ENCODE results near the gene PDE6H.

PDE6H gene

GRCh38 chr12:14942196-14942931, 30.5 kb upstream of the PDE6H start:
- no peak for TF ChIP-seq ZNF274 (IDR thresholded peaks at IDR 0.05; ENCODE audit: low read depth, low read length)

GRCh38 chr12:14946162-14946561, 26.7 kb upstream of the PDE6H start:
- H3K4me3 ChIP-seq (ENCODE audit: low read length), result no peak overlapping the region

More at GRCh38 chr12:14942196-14942931, 30.5 kb upstream of the PDE6H start:
- no peak overlapping the region for H3K4me3 ChIP-seq (ENCODE audit: low read length)

DNA sequence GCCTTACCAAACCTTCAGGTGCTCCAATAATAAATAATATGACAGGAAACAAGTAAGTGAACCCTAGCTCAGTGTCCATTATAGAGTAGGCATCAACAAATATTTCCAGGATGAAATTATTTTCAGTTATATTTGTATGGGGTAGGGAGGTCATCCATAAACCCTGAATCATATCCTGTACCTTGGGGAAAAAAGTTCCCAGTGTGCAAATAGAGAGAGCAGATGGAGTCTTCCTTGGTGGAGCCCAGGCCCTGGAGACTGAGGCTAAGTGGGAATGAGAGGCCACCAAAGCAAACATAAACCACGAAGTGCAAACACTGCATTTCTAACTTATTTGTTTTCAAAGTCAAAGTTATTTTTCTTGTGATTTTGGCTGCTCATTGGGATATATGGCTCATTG, 26.0 kb upstream of the PDE6H start:
- TF ChIP-seq ZNF274 (IDR thresholded peaks at IDR 0.05; ENCODE audit: low read depth, low read length), result no peak
- no peak overlapping the region for H3K4me3 ChIP-seq (ENCODE audit: low read length)

More at GRCh38 chr12:14946162-14946561, 26.7 kb upstream of the PDE6H start:
- no peak for TF ChIP-seq ZNF274 (IDR thresholded peaks at IDR 0.05; ENCODE audit: low read depth, low read length)

DNA sequence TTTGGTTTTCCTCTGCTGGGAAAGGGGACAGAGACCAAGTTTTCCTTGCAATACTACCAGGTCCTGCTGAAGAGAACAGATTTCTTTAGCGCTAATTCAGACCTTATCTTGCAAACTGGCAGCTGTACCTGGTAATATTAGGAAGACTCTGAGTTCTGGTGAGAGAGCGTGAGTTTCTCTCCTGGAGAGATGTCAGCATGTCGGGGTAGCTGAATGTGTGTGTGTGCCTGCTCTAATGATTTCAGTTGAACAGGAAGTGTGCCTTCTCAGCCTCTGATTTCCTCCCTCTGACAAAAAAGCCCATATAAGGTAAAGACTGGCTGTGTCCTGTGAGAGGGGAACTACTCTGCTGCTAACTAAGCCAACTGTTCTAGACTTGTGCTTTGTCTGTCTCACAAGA, 24.2 kb upstream of the PDE6H start:
- TF ChIP-seq ZNF274 (IDR thresholded peaks at IDR 0.05; ENCODE audit: low read depth, low read length), result no peak
- peak overlapping the region; percentile 81 for H3K4me3 ChIP-seq (ENCODE audit: low read length)

GRCh38 chr12:14949631-14950030, 23.2 kb upstream of the PDE6H start:
- no peak overlapping the region for H3K4me3 ChIP-seq (ENCODE audit: low read length)
- TF ChIP-seq ZNF274 (IDR thresholded peaks at IDR 0.05; ENCODE audit: low read depth, low read length), result no peak

GRCh38 chr12:14950421-14950820, 22.4 kb upstream of the PDE6H start:
- TF ChIP-seq ZNF274 (IDR thresholded peaks at IDR 0.05; ENCODE audit: low read depth, low read length), result no peak
- no peak overlapping the region for H3K4me3 ChIP-seq (ENCODE audit: low read length)

GRCh38 chr12:14950982-14951746, 21.7 kb upstream of the PDE6H start:
- no peak overlapping the region for H3K4me3 ChIP-seq (ENCODE audit: low read length)
- no peak for TF ChIP-seq ZNF274 (IDR thresholded peaks at IDR 0.05; ENCODE audit: low read depth, low read length)

DNA sequence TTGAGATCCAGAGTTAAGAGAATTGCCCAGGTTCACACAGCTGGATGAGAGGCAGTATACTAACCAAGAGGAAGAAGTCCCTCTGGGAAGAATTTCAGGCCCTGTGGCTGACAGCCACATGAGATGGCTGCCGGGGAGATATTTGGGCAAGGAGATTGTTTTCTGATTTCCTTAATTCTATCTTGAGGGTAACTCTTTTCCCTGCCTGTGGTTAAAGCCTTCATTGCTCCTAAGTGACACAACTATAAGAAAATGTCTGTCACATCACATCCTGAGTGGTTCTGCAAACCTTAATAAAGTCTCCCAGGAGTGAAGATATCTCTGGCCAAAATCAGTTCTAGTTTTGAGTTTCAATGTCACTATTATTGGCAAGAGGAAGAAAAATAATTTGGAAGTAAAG, 21.0 kb upstream of the PDE6H start:
- TF ChIP-seq ZNF274 (IDR thresholded peaks at IDR 0.05; ENCODE audit: low read depth, low read length), result no peak
- peak overlapping the region; percentile 17; the same call in 1 of the 2 replicates for H3K4me3 ChIP-seq (ENCODE audit: low read length)

DNA sequence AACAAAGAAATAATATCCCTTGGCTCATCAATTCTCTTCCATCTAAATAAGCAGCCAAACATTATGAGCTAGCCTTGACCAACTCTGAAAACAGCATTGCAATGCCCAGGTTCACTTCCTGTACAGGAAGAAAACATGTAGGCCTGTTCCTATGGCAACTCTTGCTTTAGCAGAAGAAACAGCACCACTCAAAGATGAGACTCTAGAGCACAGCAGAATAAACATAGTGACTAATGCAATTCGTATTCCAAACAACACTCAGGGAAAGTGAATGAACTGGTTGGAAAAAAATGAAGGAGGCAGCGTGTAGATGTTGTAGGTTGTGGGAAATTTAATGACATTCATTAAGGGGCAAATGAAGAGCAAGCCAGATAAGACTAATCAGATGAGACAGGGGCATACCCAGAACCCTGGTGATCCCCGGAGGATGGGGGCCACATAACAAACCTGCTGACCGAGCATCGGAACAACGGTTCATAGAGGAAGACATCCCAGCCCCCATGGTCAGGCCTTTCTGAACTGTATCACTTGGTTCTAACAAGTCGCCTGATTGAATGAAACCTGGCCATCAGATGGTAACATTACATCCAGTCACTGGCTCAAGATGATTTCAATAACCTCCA, 20.4 kb upstream of the PDE6H start:
- no peak for TF ChIP-seq ZNF274 (IDR thresholded peaks at IDR 0.05; ENCODE audit: low read depth, low read length)
- peak overlapping the region; percentile 56; the same call in 1 of the 2 replicates for H3K4me3 ChIP-seq (ENCODE audit: low read length)

DNA sequence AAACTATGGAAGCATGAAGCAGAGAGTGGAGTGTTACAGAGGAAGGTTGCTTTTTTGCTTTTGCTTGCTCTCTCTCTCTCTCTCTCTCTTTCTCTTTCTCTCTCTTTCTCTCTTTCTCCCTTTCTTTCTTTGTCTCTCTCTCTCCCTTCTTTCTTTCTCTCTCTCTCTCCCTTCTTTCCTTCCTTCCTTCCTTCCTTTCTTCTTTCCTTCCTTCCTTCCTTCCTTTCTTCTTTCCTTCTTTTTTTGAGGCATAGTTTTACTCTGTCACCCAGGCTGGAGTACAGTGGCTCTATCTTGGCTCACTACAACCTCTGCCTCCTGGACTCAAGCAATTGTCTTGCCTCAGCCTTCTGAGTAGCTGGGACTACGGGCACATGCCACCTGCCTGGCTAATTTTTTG, 19.1 kb upstream of the PDE6H start:
- H3K4me3 ChIP-seq (ENCODE audit: low read length), result peak overlapping the region; percentile 28; the same call in 1 of the 2 replicates
- no peak for TF ChIP-seq ZNF274 (IDR thresholded peaks at IDR 0.05; ENCODE audit: low read depth, low read length)

- H3K4me3 ChIP-seq (ENCODE audit: low read length), result peak overlapping the region; percentile 28; the same call in 1 of the 2 replicates
- no peak for TF ChIP-seq ZNF274 (IDR thresholded peaks at IDR 0.05; ENCODE audit: low read depth, low read length)
Observed at GRCh38 chr12:14954269-14954668, 18.6 kb upstream of the PDE6H start.

DNA sequence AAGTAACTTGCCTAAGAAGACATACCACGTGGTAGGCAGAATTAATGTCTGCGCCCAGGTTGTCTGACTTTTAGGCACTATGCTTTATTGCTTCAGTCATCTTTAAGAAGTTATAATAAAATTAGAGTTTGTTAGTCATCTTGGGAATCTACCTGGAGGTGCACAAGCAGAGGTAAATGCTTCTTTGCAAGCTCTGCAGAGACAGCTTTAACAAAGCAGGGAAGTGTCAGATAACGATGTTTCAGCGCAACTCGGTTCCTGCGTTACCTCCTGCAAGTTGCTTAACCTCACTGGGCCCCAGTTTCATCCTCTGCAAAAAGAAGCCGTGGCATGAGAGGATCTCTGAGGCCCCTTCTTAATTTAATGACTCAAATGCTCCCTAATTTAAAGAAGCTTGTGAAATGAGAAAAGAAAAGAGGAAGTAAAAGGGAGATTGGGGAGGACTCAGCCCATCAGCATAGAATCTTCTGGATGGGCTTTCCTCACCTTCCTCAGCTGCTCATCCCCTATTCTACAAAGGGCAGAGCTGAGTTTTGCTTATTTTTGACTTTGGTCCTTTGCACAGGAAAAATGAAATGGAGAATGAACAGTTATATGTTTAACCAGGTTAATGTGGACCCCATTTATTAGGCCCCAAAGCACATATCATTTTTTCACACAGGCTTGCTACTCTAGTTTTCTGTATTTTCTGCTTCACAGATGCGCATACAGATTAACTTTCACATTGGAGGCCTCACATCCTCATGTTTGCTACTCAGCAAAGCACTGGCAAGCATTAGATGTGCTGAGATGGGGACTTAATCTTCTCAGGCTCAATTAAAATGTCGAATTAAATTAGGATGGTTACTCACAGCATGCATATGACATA, 16.6 kb upstream of the PDE6H start:
- H3K4me3 ChIP-seq (ENCODE audit: low read length), result peak overlapping the region; percentile 5
- TF ChIP-seq ZNF274 (IDR thresholded peaks at IDR 0.05; ENCODE audit: low read depth, low read length), result no peak

- H3K4me3 ChIP-seq (ENCODE audit: low read length), result peak overlapping the region; percentile 27; the same call in 1 of the 2 replicates
Observed at GRCh38 chr12:14956905-14957304, 15.9 kb upstream of the PDE6H start.

More at GRCh38 chr12:14956905-14957304, 15.9 kb upstream of the PDE6H start:
- no peak for TF ChIP-seq ZNF274 (IDR thresholded peaks at IDR 0.05; ENCODE audit: low read depth, low read length)

Measured in GM08714 (cell line).